Dedifferentiated amniotic fluid mesenchymal stem cell (primary cell): ENCODE results near the gene INTS4.
"Not testable (repeated sequence)": the region's sequence is repeated elsewhere in the genome, so short reads cannot be mapped to it uniquely, and the experiment has no call there.

Source experiments
- DNase-seq: peaks from one replicate; pipeline ENCODE4 v3.0.0-alpha.2; 2016; ENCODE audit errors: extremely low spot score

INTS4 gene

DNA sequence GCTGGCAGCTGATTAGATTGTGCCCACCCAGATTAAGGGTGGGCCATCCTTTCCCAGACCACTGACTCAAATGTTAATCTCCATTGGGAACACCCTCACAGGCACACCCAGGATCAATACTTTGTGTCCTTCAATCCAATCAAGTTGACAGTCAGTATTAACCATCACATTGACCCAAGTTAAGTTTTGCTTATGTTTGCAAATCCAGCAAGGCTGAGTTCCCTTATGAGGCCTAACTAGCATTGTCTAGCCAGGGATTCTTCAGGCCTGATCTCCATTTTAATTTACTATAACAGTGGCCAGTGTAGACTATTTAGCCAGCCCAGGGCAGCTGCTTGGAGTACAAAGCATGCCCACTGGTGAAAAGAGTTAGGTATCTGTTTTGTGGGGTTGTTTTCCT is 30.9 kb upstream of the INTS4 start:
- DNase-seq, result no peak

DNA sequence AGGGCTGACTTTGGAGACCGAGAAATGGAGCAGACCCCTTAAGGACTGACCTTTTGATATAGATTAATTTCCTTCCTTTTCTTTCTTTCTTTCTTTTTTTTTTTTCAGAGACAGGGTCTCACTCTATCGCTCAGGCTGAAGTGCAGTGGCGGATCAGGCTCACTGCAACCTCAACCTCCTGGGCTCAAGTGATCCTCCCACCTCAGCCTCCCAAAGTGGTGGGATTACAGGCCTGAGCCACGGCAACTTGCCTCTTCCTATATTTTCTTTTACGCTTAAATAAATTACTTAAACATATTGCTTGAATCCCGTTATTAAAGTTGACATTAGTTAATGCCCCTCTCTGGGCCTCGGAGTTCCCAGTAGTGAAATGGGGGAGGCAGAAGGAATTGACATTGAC is 29.0 kb upstream of the INTS4 start:
- DNase-seq, result no peak

DNA sequence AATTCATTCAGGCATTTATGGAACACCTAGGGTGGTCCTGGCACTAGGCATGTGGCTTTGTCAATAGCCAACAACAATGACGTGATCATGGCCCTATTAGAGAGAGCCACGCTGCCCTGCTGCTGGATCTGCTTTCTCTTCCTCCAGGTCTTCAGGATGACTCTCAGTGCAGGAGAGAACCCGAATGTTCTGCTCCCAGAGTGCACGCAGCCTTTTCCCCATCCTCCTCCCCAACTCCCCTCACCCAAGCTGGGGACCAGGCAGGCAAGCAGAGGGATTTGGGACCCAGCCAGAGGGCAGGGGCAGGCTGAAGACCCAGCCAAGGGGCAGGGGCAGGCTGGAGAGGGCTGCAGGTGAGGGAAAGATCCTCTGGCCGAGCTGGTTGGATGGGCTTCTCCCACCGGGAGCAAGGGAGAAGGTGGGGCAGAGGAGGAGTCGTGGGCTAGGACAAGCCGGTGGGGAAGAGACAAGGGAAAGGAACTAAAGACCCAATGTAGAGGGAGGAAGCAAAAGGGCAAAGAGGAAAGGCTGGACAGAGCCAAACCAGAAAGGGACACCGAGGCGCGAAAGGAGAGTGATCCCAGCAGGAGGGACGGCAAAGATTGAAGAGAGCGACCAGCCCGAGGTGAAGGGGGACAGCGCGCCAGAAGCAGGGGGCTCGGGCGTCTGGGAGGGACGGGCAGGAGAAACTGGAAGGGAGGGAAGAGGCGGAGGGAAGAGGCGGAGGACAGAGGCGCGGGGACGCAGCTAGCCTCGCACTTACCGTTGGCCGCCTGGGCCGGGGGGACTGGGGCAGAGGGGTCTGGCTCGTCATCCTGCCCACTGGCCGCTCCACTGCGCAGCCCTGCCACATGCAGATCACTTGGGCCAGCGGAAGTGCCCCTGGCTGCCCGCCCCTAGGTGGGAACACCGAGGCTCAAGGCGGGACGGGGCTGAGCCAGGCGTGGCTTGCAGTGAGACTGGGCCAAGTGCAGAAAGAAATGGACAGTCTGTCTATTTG is 28.2 kb upstream of the INTS4 start, which contains the start of gene KCTD14:
TSS of gene KCTD14 (minus strand) at position 880 of the 1,000 bp plus-strand sequence. CDS start at position 853, 27 bp downstream.
- no peak for DNase-seq

DNA sequence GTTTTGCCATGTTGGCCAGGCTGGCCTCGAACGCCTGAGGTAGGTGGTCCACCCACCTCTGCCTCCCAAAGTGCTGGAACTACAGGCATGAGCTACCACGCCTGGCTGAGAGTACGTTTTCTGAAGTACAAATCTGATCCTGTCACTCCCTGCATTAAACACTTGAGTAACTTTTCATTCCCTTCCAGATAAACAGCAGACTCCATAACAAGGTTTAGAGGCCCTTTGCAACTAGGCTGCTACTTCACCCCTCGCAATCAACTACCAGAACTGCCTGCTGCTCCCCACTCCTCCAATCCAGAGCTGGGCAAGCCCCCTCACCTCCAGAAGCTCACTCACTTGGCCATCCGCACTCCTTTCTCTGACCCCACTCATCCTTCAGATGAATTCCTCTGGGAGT is 27.1 kb upstream of the INTS4 start:
- DNase-seq, result no peak

DNA sequence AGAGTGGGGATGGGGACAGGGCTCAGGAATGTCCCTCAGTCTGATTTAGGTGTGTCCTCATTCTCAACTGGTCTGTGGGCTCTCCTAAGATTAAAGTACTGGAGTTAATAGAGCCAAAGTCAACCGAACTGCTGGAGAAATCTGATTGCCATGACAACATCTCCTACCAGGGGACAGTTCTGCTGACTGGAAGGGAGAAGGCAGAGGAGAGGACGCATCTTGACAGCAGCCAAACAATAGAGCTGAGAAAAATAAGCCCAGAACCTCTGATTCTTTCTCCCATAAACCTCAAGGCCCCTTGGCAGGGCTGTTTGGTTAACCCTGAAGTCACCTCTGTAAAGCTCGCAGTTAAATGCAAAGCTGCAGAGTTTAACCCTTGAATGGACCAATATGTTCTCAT is 25.8 kb upstream of the INTS4 start:
- no peak for DNase-seq

DNA sequence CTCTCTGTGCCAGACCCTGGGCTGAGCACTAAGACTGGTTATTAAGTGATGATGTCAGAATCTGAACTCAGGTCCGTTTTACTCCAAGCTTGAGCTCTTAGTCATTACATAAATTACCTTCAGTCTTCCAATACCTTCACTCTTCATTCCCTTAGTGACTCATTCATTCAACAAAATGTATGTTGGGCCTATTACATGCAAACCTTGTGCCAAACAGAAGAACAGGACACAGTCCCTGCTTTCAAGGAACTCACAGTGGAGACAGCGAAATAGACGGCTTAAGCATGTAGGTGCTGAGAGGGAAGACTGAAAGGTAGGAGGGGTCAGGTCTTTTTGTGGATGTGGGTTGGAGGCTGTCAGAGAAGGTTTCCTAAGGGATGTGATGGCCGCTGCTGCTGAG is 25.3 kb upstream of the INTS4 start:
- DNase-seq, result no peak

DNA sequence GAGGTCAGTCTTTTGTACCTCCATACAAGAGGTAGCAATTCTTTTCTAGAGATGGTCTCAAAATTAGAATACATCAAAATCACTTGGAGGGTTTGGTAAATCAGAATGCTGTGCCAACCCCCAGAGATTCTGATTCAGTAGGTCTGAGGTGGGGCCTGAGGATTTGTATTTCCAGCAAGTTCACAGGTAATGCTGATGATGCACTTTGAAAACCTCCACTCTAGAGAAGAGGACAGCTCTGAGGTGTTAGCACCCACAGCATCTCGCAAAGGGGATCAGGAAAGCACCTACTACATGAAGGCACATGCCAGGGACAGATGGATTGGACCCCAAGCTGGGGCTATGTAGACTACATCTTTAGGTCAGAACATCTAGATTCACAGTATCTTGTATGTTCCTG is 21.4 kb upstream of the INTS4 start:
- DNase-seq, result no peak

DNA sequence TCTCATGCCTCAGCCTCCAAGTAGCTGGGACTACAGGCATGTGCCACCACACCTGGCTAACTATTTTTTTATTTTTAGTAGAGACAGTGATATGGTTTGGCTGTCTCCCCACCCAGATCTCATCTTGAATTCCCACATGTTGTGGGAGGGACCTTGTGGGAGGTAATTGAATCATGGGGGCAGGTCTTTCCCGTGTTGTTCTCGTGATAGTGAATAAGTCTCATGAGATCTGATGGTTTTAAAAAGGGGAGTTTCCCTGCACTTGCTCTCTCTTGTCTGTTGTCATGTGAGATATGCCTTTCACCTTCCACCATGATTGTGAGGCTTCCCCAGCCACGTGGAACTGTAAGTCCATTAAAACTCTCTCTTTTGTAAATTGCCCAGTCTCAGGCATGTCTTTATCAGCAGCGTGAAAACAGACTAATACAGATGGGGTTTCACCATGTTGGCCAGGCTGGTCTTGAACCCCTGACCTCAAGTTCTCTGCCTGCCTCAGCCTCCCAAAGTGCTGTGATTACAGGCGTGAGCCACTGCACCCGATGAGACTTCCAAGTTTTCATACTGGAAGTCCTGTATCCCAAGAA is 20.6 kb upstream of the INTS4 start:
- DNase-seq, result not testable (repeated sequence)

DNA sequence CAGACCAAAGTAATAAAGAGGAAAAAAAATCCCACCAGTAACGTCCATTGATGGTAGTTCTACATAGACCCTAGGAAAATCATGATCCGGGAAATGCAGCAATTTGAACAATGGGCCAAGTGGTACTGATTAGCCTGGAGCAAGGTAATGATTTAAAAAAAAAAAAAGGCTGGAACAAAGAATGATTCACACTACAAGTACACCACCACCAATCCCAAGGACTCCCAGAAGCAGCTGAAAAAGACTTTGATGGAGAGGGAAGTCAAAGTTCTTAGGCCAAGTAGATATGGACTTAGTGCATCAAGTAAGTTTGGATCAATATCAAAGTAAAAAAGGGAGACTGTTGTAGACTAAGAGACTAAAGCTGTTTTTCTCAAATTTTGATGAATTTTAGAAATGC is 16.8 kb upstream of the INTS4 start:
- no peak for DNase-seq

DNA sequence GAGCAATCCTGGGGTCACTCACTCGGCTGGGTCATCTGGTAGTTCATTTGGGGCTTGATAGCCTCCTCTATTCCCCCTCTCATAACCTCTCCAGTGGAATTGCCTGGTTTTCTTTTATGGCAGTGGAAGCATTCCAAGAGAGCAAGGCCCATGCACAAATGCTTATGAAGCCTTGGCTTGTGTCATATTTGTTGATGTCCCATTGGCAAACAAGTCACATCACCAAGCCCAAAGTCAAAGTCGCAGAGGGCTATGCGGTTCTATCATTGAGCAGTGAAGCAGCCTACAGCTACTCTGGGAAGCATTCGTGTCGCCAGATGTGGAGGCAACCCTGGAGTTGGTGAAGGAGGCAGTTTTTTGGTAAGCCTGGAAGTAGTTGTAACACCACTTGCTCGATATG is 16.3 kb upstream of the INTS4 start:
- no peak for DNase-seq

DNA sequence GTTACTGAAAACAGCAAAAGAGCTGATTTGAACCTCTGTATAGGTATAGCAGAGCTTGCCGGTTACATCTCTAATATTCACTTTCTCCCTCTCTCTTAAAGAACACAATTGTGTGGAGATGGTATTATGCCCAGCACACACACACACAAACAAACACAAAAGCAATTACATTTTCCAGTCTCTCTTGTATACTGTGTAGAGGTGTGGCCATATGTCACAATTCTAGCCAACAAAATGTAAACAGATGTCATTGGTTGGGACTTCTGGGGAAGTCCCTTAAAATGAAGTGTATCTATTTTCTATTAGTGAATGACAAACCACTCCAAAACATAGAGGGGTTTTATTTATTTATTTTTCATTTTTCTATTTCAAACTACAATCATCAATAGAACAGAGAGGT is 15.8 kb upstream of the INTS4 start:
- no peak for DNase-seq

DNA sequence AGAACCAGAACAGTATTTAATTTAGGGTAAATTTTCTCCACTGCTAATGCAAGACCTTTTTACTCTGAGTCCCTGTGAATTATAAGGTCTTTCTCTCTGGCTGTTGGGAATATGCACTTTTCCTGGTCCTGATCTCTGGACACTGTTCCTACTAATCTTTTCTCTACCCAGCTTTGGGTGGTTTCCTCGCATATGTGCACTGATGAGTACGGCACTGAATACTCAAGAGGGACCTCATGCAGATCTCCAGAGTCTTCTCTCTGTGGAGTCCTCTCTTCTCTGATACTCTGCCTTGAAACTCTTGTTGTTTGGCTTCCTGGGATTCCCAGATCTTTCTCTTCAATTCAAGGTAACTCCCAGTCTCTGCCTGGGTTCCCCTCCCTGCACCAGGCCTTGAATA is 14.6 kb upstream of the INTS4 start:
- no peak for DNase-seq

DNA sequence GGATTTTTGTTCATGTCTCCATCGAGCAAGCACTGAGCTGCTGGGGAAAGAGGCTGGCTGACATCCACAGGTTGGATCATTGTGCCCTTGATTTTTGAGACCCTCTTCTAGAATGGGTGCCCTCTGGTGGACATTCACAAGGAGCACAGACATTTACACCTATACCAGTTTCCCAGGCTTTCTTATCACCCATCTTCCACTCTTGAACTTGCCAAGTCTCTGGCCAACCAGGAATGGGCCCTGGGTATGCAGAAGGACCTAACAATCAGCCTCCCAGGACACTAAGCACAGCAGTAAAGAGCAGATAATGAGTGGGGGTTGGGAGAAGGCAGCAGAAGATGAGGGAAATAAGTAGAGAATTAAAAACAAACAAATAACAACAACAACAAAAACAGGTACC is 5.7 kb upstream of the INTS4 start:
- peak; percentile 64 for DNase-seq

DNA sequence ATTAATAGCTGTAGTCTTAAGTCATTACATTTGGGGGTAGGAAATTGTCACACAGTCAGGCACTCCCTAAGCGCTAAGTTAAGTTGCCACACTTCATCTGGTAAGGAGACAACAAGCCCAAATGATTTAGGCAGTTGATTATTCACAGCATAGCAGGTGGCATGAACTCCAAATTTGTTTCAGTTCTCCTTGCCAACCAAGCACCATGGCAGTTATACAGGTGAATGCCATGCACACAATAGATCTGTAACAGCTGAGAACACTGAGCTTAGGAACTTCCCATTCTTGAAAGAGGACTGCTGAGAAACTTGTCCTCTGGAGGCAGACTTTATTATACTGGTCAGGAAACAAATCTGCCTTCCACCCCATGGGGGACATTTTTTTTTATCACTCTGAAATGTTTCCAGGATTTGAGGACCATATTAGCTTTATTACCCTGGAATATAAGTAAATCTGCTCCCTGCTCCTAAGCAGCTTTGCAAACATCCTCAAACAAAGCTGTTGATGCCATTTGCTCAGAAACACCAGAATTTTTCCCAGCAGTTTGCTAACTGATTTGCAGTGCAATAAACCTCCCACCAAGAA is 5.1 kb upstream of the INTS4 start:
- no peak for DNase-seq

DNA sequence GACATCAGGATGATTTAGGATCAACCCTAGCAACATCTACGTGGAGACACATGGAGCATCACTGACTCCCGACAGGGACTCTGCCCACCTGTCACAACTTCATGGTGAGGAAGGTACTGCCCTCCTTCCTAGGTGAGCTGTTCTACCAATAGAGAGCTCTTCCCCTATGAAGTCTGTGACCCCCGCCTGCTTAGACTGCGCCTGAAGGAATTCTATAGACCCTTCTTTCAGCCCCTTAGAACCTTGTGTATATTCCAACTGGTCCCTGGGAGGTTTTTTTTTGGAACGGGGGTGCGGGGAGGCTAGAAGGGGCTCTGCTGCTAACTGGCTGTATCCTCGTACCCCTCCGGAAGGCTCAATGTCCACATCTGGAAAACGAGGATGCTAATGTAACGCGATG is 566 bp downstream of the INTS4 start:
- DNase-seq, result no peak

DNA sequence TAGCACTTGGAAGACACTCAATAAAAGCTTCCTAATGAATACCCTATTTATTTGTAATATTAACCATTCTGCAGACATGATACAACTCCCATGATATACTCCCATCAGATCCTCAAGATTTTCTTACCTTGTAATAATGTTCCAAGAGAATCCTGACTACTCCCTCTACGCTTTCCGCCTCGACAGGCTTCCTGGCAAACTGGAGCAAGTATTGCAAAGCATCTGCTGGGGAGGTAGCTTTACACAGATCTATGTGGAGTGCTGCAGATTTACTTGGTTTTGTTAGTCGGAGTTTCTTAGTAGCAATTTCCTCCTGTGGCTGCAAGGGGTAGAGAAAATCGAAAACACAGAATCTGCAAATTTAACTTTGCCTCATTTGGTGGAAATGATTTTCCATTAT is 3.5 kb downstream of the INTS4 start:
- no peak for DNase-seq

DNA sequence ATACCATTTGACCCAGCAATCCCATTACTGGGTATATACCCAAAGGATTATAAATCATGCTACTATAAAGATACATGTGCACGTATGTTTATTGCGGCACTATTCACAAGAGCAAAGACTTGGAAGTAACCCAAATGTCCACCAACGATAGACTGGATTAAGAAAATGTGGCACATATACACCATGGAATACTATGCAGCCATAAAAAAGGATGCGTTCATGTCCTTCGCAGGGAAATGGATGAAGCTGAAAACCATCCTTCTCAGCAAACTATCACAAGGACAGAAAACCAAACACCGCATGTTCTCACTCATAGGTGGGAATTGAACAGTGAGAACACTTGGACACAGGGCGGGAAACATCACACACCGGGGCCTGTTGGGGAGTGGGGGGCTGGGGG is 8.0 kb downstream of the INTS4 start:
- DNase-seq, result not testable (repeated sequence)

DNA sequence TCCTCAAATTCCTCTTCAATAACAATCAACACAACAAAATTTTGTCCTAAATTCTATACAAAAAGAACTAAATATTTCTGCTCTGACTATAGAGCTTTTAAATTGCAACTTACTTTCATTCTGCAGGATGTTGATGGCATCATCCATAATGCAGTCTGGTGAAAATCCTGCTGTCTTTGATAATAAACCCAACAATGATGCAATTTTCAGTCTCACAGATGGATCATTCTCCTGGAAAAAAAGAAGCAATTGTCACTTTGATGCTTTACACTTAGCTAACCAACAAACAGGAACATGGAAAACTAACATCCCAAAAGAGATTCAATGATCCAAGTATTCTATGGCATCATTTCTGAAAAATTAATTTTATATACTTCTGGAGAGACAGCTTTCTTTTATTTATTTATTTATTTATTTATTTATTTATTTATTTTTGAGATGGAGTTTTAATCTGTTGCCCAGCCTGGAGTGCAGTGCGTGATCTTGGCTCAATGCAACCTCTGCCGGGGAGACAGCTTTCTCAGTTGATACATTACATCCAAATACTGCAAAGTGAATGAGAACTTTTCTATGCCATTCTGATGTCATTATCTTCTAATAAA is 13.0 kb downstream of the INTS4 start:
- DNase-seq, result no peak

DNA sequence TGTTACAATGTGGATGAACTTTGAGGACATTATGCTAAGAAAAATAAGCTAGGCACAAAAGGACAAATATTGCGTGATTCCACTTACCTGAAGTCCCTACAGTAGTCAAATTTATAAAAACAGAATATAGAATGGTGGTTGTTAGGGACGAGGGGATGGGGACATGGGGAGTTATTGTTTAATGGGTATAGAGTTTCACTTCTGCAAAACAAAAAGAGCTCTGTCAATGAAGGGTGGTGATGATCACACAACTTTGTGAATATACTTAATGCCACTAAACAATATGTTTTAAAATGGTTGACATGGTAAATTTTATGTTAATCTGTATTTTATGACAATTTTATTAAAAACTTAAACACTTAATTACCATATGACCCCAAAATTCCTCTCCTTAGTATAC is 26.1 kb downstream of the INTS4 start:
- DNase-seq, result no peak

DNA sequence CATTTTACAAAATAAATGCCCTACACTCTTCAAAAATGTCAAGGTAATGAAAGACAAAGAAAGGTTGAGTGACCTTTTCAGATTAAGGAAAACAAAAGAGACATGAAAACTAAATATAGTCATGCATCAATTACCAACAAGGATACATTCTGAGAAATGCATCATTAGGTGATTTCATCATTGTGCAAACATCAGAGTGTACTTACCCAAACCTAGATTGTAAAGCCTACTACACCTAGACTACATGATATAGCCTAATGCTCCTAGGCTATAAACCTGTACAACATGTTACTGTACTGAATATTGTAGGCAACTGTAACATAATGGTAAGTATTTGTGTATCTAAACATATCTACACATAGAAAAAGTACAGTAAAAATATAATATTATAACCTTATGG is 26.7 kb downstream of the INTS4 start:
- DNase-seq, result no peak

DNA sequence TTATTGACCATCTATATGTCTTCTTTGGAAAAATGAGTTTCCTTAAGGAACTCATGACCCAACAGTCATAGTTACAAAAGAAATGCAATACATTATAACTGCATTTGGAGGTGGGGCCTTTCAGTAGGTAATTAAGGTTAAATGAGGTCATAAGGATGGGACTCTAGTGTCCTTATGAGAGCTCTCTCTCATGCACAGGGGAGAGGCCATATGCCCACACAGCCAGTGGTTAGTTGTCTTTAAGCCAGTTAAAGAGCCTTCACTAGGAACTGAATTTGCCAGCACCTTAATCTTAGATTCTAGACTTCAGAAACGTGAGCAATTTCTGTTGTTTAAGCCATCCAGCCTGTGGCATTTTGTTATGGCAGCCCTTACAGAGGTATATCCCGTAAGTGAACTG is 27.3 kb downstream of the INTS4 start:
- no peak for DNase-seq

DNA sequence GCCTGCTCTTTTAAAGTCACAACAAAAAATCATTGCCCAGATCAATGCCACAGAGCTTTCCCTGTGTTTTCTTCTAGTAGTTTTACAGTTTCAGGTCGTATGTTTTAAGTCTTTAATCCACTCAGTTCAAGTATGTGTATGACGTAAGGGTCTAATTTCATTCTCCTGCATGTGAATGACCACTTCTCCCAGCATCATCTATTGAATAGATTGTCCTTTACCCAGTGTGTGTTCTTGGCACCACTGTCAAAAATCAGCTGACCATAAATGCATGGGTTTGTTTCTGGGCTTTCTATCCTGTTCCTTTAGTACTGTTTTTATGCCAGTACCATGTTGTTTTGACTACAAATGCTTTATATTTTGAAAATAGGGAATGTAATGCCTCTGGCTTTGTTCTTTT is 28.1 kb downstream of the INTS4 start:
- no peak for DNase-seq

DNA sequence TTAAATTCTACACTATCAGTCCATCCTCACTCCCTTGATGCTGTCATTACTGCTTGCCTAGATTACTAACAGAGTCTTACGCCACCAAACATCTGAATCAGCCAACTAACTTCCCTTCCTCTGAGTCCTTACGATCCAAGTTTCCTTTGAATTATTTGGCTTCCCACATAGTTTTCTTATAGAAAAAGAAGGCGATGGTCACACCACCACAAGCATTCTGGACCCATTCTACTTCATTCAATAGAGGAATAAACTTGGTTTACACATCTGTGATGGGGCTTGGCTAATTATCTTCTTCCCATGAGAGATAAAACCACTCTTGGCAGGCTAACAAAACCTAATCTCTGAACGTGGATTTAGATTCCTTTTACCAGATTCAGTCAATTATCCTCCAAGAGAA is 35.0 kb downstream of the INTS4 start:
- no peak for DNase-seq
